DMS114 treated with DMSO at 0.1 percent for 48 hours (cell line): ENCODE measurements around the gene CRYZ.

Experiments
- DNase-seq: peaks from one replicate; lab custom pipeline; 2025; ENCODE audit not compliant: unreplicated experiment; lab: John Stamatoyannopoulos, UW

CRYZ gene

GRCh38 chr1:74731399-74732052 is 1.3 kb downstream of the CRYZ start:
- DNase-seq, result no peak

- no peak for DNase-seq
These were observed 2.9 kb downstream of the CRYZ start for GRCh38 chr1:74729741-74730478.

GRCh38 chr1:74728736-74729135 is 4.1 kb downstream of the CRYZ start:
- DNase-seq, result no peak

- DNase-seq, result no peak
These were observed 6.8 kb downstream of the CRYZ start for GRCh38 chr1:74726063-74726462.

- DNase-seq, result no peak
These were observed 15.2 kb downstream of the CRYZ start for GRCh38 chr1:74717626-74718025.

GRCh38 chr1:74716822-74717221 is 16.0 kb downstream of the CRYZ start:
- DNase-seq, result no peak

- no peak for DNase-seq
These were observed 17.0 kb downstream of the CRYZ start for GRCh38 chr1:74715806-74716205.

GRCh38 chr1:74715236-74715502 is 17.7 kb downstream of the CRYZ start:
- no peak for DNase-seq

- no peak for DNase-seq
These were observed 18.2 kb downstream of the CRYZ start for GRCh38 chr1:74714429-74715235.

- no peak for DNase-seq
These were observed 19.0 kb downstream of the CRYZ start for GRCh38 chr1:74713849-74714248.

- no peak for DNase-seq
These were observed 20.0 kb downstream of the CRYZ start for GRCh38 chr1:74712881-74713280.

- DNase-seq, result no peak
These were observed 29.3 kb downstream of the CRYZ start for GRCh38 chr1:74703386-74704182.

- DNase-seq, result no peak
These were observed 33.5 kb downstream of the CRYZ start for GRCh38 chr1:74699331-74699730.

- DNase-seq, result no peak
These were observed 35.0 kb downstream of the CRYZ start for GRCh38 chr1:74697832-74698231.

GRCh38 chr1:74693473-74693872 is 39.4 kb downstream of the CRYZ start:
- no peak for DNase-seq

- no peak for DNase-seq
These were observed 41.9 kb downstream of the CRYZ start for GRCh38 chr1:74690909-74691308.

GRCh38 chr1:74690364-74690696 is 42.5 kb downstream of the CRYZ start:
- DNase-seq, result no peak

- DNase-seq, result peak; percentile 40
These were observed 43.1 kb downstream of the CRYZ start for GRCh38 chr1:74689621-74690363.

- DNase-seq, result no peak
These were observed 45.9 kb downstream of the CRYZ start for GRCh38 chr1:74686928-74687327.

- DNase-seq, result no peak
These were observed 48.5 kb downstream of the CRYZ start for GRCh38 chr1:74684301-74684700.

- no peak for DNase-seq
These were observed 49.2 kb downstream of the CRYZ start for GRCh38 chr1:74683656-74684055.
